ENCODE results near the gene FARP1.

The FARP1 gene

DNA sequence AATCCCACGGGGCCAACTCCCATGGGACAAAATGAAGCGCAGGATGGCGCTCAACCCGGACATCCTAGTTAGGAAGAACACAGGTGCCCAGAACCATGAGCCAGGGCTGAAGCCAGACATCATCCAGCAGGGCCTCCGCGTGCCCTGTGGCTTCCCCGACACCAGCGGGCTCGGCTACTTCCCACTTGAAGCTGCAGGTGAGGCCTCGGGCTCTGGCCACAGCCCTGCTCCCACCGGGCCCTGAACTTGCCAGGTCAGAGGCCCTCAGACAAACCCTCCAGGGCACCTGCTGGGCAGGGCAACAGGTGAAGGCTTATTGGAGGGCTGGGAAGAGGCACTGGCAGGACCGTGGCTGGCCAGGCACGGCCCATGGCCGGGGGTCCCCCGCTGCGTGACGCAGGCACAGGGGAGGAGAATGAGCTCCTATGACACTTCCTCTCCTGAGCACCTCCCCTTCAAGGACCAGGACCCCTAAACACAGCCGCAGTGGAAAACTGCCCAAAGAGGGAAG, 316.3 kb downstream of the FARP1 start:
- no peak for TF ChIP-seq CTCF (IDR thresholded peaks at IDR 0.05; ENCODE audit: borderline replicate concordance, insufficient read depth, low read depth, low read length)
- no peak overlapping the region for H3K4me3 ChIP-seq (ENCODE audit: low read depth, low read length)

GRCh38 chr13:98459721-98460370, 317.0 kb downstream of the FARP1 start:
- TF ChIP-seq CTCF (IDR thresholded peaks at IDR 0.05; ENCODE audit: borderline replicate concordance, insufficient read depth, low read depth, low read length), result no peak
- no peak overlapping the region for H3K4me3 ChIP-seq (ENCODE audit: low read depth, low read length)

- TF ChIP-seq CTCF (IDR thresholded peaks at IDR 0.05; ENCODE audit: borderline replicate concordance, insufficient read depth, low read depth, low read length), result no peak
- no peak overlapping the region for H3K4me3 ChIP-seq (ENCODE audit: low read depth, low read length)
These were observed 317.6 kb downstream of the FARP1 start for GRCh38 chr13:98460516-98460915.

DNA sequence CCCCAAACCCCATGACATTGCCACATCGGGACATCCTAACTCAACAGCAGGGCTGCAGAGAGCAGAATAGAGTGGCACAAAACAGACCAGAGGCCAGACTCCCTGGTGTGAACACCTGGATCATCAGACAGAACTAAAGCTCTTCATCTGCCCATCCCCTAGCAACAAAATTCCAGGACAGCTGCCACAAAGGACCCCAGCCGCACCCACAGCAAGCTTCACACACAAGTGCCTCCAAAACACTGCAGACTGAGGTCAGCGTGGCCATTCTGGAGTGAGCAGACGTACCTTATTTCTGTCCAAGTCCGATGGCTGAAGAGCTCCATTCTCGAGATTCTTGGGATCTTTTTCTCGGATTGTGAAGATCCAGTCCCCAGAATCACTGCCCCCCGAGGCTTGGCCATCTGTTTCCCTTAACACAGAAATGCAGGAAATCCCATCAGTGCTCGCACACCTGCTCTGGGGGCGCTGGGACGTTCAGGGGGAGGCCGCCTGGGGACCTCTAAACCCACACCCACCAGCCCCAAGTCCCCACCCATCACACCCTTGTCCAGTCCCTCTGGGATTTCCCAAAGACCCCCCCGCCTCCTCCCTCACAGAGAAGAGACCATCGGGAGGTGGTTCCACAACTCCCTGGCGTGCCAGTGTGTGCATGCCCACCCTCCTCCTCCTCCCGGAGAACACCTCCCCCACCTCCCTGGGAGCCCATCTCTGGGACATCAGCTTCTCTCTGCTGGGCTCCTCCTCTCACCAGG, 318.8 kb downstream of the FARP1 start:
- no peak overlapping the region for H3K4me3 ChIP-seq (ENCODE audit: low read depth, low read length)
- TF ChIP-seq CTCF (IDR thresholded peaks at IDR 0.05; ENCODE audit: borderline replicate concordance, insufficient read depth, low read depth, low read length), result no peak

DNA sequence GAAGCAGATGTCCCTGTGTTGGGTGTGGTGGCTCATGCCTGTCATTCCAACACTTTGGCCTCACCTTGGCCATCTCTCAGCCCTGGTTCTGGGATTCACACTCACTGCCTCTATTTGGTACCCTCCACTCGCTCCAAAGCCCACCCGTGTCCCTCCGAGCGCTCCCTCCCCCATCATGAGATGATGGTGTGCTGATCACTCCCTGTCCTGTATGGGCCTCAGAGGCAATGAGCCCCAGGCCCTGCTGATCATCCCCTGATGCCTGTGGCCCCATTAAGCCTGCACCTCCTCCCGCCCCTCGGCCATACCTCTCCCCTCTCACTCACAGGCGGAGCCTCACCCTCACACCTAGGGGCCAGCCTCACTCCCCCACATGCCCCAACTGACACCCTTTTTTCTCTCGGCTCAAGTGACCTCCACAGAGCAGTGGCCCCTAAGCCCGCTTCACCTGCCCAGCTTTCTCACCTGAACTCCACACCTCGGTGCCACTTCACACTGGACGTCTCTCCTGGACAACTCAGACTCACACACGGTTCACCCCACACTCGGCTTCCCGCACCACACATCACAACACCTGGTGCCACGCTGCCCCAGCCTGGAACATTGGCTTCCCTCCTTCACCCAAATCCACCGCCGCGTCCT, 319.5 kb downstream of the FARP1 start:
- no peak for TF ChIP-seq CTCF (IDR thresholded peaks at IDR 0.05; ENCODE audit: borderline replicate concordance, insufficient read depth, low read depth, low read length)
- no peak overlapping the region for H3K4me3 ChIP-seq (ENCODE audit: low read depth, low read length)

- no peak overlapping the region for H3K4me3 ChIP-seq (ENCODE audit: low read depth, low read length)
- TF ChIP-seq CTCF (IDR thresholded peaks at IDR 0.05; ENCODE audit: borderline replicate concordance, insufficient read depth, low read depth, low read length), result no peak
These were observed 320.1 kb downstream of the FARP1 start for GRCh38 chr13:98462946-98463345.

Data from GM12875 (cell line).